Astrocyte of the cerebellum (primary cell): ENCODE measurements around the gene ODAD3.

ENCODE experiments used
- DNase-seq: peaks from one replicate; pipeline ENCODE4 v3.0.0-alpha.2; 2011; ENCODE audit warnings: low read depth
- H3K4me3 ChIP-seq: 2 replicates; pipeline ENCODE4 v1.5.1; 2011; ENCODE audit warnings: mild to moderate bottlenecking, low read depth, low read length, moderate library complexity
- CTCF ChIP-seq: IDR thresholded peaks from 2 replicates; pipeline ENCODE4 v1.5.1; 2012; ENCODE audit warnings: low read length, low read depth, moderate library complexity, mild to moderate bottlenecking; ENCODE audit errors: missing control alignments
- in situ Hi-C: cut with HindIII; loops from 2 replicates; pipeline ENCODE4 v1.10.0; 2017; ENCODE audit warnings: low sequenced_read_pairs

ODAD3 gene

GRCh38 chr19:11426656-11427055 lies 8.3 kb downstream of the ODAD3 start:
- in situ Hi-C loops = no loop called here
- no peak overlapping the region for H3K4me3 ChIP-seq
- DNase-seq = no peak
- no peak for TF ChIP-seq CTCF

GRCh38 chr19:11425719-11426457 lies 9.0 kb downstream of the ODAD3 start:
- H3K4me3 ChIP-seq = no peak overlapping the region
- in situ Hi-C loops = no loop called here
- DNase-seq = no peak
- TF ChIP-seq CTCF = no peak

- in situ Hi-C loops = no loop called here
- H3K4me3 ChIP-seq = no peak overlapping the region
- no peak for DNase-seq
- TF ChIP-seq CTCF = no peak
These were observed 11.1 kb downstream of the ODAD3 start for GRCh38 chr19:11423791-11424181.

GRCh38 chr19:11423164-11423790 lies 11.6 kb downstream of the ODAD3 start:
- in situ Hi-C loops = no loop called here
- TF ChIP-seq CTCF = no peak
- no peak for DNase-seq
- H3K4me3 ChIP-seq = no peak overlapping the region

- TF ChIP-seq CTCF = no peak
- no peak overlapping the region for H3K4me3 ChIP-seq
- no peak for DNase-seq
- in situ Hi-C loops = no loop called here
These were observed 12.5 kb downstream of the ODAD3 start for GRCh38 chr19:11422163-11423065.

GRCh38 chr19:11421371-11422098 lies 13.4 kb downstream of the ODAD3 start:
- DNase-seq = no peak
- no peak overlapping the region for H3K4me3 ChIP-seq
- in situ Hi-C loops = no loop called here
- TF ChIP-seq CTCF = no peak
